Gastrocnemius medialis (tissue), 4 donors: ENCODE results near the gene IGF2BP2. TPM values are rescaled to one million over a fixed set of nuclear protein-coding genes. Genes with fewer than 3 reads are reported as not detected.

ENCODE experiments used
- ATAC-seq, 2 donors: fragments of 150-250 bp; one replicate each; pipeline ENCODE4 v1.9.1; 2016
- DNase-seq, 2 donors: peaks; one replicate each; pipeline ENCODE4 v3.0.0-alpha.2; 2019
- H3K27ac ChIP-seq, 4 donors: fragments of 200-600 bp; sonication (generic); 1 replicate in 1 of 4; 2 replicates in 3 of 4; pipeline ENCODE4 v1.5.1; 2016 to 2018; ENCODE audit warnings: mild to moderate bottlenecking in 2 of 4, moderate library complexity in 1 of 4
- H3K27me3 ChIP-seq, 3 donors: fragments of 200-600 bp; sonication (generic) in 2 of 3; 1 replicate in 1 of 3; 2 replicates in 2 of 3; pipeline versions ENCODE4 v1.5.1 to v1.6.0; 2016 to 2019; ENCODE audit warnings: mild to moderate bottlenecking in 1 of 3, moderate library complexity in 1 of 3
- H3K36me3 ChIP-seq, 2 donors: fragments of 200-600 bp; sonication (generic) in 1 of 2; one replicate each; pipeline ENCODE4 v1.5.1; 2017 to 2018
- H3K4me1 ChIP-seq, 2 donors: fragments of 200-600 bp; sonication (generic) in 1 of 2; one replicate each; pipeline ENCODE4 v1.5.1; 2016 to 2017; ENCODE audit warnings: mild to moderate bottlenecking in 2 of 2
- H3K4me3 ChIP-seq, 4 donors: fragments of 200-600 bp; sonication (generic) in 3 of 4; 1 replicate in 1 of 4; 2 replicates in 3 of 4; pipeline ENCODE4 v1.5.1; 2016 to 2019; ENCODE audit warnings: mild to moderate bottlenecking in 2 of 4
- H3K9me3 ChIP-seq, 3 donors: fragments of 200-600 bp; sonication (generic) in 2 of 3; 1 replicate in 1 of 3; 2 replicates in 2 of 3; pipeline ENCODE4 v1.5.1; 2016 to 2019
- POLR2A ChIP-seq, 2 donors: fragments of 450-650 bp; IDR thresholded peaks; one replicate each; pipeline ENCODE4 v1.6.1; 2017; ENCODE audit warnings: antibody characterized with exemption in 2 of 2, mild to moderate bottlenecking in 2 of 2, moderate library complexity in 2 of 2
- in situ Hi-C, 4 donors: fragments of 200-750 bp; cut with MboI; loops; one replicate each; pipeline versions ENCODE4 v1.15.0 to v1.8.0; 2017; ENCODE audit warnings: low sequenced_read_pairs in 4 of 4
- intact Hi-C: fragments of 100-400 bp; cut with DNase I; formaldehyde crosslinking; loops from one replicate; pipeline ENCODE4 v1.15.1; 2023; ENCODE audit warnings: low total_unique reads
- total RNA-seq, 4 donors: library from RNA; depleted of rRNA; stranded (reverse); fragments of >200 nt; gene quantifications; one replicate each; pipeline versions ENCODE4 v1.1.0 to v1.2.3, GENCODE V29; 2016
- TF ChIP-seq, protein P1 (sequence below), 5 experiments: fragments of 450-650 bp in 3 of 5; fragments of 200-600 bp in 2 of 5; sonication (generic) in 2 of 5; IDR thresholded peaks in 4 of 5; conservative IDR thresholded peaks in 1 of 5; 1 replicate in 4 of 5; 2 replicates in 1 of 5; pipeline ENCODE4 v1.5.1; 2016 to 2019; ENCODE audit warnings: antibody characterized with exemption in 5 of 5, mild to moderate bottlenecking in 3 of 5, moderate library complexity in 3 of 5

IGF2BP2 gene
- total RNA-seq, 4 donors from 2014 or later = 0.97 to 6.3 (median 1.7) TPM

DNA sequence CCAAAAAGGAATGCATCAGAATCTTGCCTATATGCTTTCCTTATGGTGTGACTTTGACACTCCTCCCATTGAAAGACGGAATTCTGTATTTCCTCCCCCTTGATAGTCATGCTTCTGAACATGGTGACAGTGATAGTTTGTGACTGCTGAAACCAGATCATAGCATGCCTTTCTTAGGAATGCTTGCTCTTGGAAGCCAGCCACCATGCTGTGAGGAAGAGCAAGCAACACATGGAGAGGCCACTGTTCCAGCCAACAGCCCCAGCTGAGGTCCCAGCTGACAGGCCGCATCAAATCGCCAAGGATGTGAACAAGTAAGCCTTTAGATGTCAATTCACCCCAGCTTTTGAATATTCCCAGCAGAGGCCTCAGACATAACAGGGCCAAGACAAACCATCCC, 100.1 kb downstream of the IGF2BP2 start:
- peak in 1 of 2 donors; percentile 54 for ATAC-seq
- in situ Hi-C loops = no loop called here
- H3K4me3 ChIP-seq = no peak overlapping the region
- H3K27ac ChIP-seq = no peak overlapping the region
- DNase-seq = peak in 1 of 2 donors; percentile 3
- no peaks in the 10 kb centered on the region for H3K27me3 ChIP-seq
- H3K4me1 ChIP-seq = no peaks in the 10 kb centered on the region
- no peak for TF ChIP-seq POLR2A (IDR thresholded peaks at IDR 0.05)
- TF ChIP-seq, protein P1, sequence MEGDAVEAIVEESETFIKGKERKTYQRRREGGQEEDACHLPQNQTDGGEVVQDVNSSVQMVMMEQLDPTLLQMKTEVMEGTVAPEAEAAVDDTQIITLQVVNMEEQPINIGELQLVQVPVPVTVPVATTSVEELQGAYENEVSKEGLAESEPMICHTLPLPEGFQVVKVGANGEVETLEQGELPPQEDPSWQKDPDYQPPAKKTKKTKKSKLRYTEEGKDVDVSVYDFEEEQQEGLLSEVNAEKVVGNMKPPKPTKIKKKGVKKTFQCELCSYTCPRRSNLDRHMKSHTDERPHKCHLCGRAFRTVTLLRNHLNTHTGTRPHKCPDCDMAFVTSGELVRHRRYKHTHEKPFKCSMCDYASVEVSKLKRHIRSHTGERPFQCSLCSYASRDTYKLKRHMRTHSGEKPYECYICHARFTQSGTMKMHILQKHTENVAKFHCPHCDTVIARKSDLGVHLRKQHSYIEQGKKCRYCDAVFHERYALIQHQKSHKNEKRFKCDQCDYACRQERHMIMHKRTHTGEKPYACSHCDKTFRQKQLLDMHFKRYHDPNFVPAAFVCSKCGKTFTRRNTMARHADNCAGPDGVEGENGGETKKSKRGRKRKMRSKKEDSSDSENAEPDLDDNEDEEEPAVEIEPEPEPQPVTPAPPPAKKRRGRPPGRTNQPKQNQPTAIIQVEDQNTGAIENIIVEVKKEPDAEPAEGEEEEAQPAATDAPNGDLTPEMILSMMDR (IDR thresholded peaks at IDR 0.05 in 4 of 5, conservative IDR thresholded peaks at IDR 0.05 in 1 of 5) = no peak
- H3K36me3 ChIP-seq = no peaks in the 10 kb centered on the region
- intact Hi-C loops = no loop called here
- H3K9me3 ChIP-seq = no peaks in the 10 kb centered on the region

DNA sequence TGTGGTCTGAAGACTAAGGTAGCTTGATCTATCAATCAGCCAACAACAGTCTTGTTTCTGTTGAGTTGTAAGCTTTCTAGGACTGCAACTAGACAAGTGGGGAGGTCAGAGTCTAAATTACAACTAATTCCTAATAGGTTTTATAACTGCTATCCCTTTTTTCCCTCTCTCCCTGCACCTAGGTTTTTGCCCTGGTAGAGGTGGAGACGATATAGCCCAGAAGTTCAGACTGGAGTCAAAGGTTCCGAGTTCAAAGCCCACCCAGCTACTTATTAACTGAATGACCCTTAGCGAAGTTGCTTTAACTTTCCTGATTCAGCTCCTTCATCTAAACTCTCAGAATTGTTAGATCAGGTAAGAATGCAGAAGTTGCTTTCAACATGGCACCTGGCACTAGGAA, 100.6 kb downstream of the IGF2BP2 start:
- Histone ChIP-seq H3K9me3 (no peaks in the 10 kb centered on the region), H3K4me1 (no peaks in the 10 kb centered on the region), H3K36me3 (no peaks in the 10 kb centered on the region), H3K27me3 (no peaks in the 10 kb centered on the region), H3K27ac (no peak overlapping the region), H3K4me3 (no peak overlapping the region)
- TF ChIP-seq, protein P1 (IDR thresholded peaks at IDR 0.05 in 4 of 5, conservative IDR thresholded peaks at IDR 0.05 in 1 of 5) = no peak
- no peak for TF ChIP-seq POLR2A (IDR thresholded peaks at IDR 0.05)
- DNase-seq (no peak), ATAC-seq (no peak)
- in situ Hi-C loops (no loop called here), intact Hi-C loops (no loop called here)

DNA sequence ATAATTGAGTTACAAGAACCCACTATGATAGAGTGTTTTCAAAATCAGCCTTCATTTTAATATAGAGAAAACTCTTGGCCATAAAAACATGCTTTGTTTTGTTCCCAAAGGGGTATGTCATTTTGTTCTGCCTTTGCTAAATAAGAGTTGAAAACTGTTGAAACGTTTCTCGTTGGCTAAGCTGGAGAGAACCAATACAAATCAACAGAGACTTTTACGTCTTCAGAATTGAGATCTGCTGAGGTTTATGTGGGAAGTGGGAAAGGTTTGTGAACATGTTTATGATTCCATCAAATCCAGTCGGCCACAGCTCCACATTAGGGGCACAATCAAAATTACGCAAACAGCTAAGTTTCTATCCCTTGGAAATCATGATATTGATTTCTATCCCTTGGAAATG, 102.0 kb downstream of the IGF2BP2 start:
- in situ Hi-C loops = no loop called here
- no peak overlapping the region for H3K4me3 ChIP-seq
- H3K9me3 ChIP-seq = no peaks in the 10 kb centered on the region
- no peak for TF ChIP-seq POLR2A (IDR thresholded peaks at IDR 0.05)
- TF ChIP-seq, protein P1 (IDR thresholded peaks at IDR 0.05 in 4 of 5, conservative IDR thresholded peaks at IDR 0.05 in 1 of 5) = no peak
- H3K36me3 ChIP-seq = no peaks in the 10 kb centered on the region
- DNase-seq = no peak
- H3K27ac ChIP-seq = no peak overlapping the region
- ATAC-seq = no peak
- H3K27me3 ChIP-seq = no peaks in the 10 kb centered on the region
- intact Hi-C loops = no loop called here
- H3K4me1 ChIP-seq = no peaks in the 10 kb centered on the region

DNA sequence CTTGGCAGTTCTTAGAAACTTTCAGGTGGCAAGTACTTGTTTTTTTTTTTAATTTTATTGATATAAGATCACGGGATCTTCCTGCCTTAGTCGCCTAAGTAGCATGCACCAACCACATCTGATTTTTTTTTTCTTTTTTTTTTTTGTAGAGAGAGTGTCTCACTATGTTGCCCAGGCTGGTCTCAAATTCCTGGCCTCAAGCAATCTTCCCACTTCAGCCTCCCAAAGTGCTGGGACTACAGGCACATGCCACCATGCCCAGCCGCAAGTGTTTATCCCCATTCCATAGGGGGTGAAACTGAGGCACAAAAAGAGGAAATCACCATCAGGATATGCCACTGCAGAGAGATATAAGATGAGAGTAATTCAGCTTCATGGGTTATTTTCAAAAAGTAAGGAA, 102.9 kb downstream of the IGF2BP2 start:
- no peak overlapping the region for H3K4me3 ChIP-seq
- in situ Hi-C loops (no loop called here), intact Hi-C loops (no loop called here)
- no peaks in the 10 kb centered on the region for H3K27me3 ChIP-seq
- no peaks in the 10 kb centered on the region for H3K36me3 ChIP-seq
- DNase-seq = no peak
- no peak overlapping the region for H3K27ac ChIP-seq
- ATAC-seq = no peak
- TF ChIP-seq POLR2A (IDR thresholded peaks at IDR 0.05) = no peak
- TF ChIP-seq, protein P1 (IDR thresholded peaks at IDR 0.05 in 4 of 5, conservative IDR thresholded peaks at IDR 0.05 in 1 of 5) = no peak
- H3K4me1 ChIP-seq = no peaks in the 10 kb centered on the region
- no peaks in the 10 kb centered on the region for H3K9me3 ChIP-seq

DNA sequence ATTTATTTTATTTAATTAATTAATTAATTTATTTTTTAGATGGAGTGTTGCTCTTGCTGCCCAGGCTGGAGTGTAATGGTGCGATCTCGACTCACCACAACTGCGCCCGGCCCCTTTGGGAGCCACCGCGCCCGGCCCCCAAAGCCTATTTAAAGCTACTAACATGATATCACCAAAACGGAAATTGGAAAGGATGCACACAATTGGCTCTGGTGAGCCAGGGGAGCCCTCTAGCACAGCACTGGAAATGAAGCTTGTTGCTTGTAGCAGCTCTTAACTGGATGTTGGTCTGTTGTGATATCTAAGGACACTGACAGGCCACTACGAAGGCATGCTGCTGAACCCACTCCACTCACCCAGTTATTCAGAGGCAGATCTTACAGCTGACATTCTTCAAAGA, 104.5 kb downstream of the IGF2BP2 start:
- no peak for ATAC-seq

More for the DNA sequence above, 104.5 kb downstream of the IGF2BP2 start:
- intact Hi-C loops (no loop called here), in situ Hi-C loops (no loop called here)
- no peak overlapping the region for H3K27ac ChIP-seq
- TF ChIP-seq, protein P1 (IDR thresholded peaks at IDR 0.05 in 4 of 5, conservative IDR thresholded peaks at IDR 0.05 in 1 of 5) = no peak
- no peak for TF ChIP-seq POLR2A (IDR thresholded peaks at IDR 0.05)
- no peak overlapping the region for H3K4me3 ChIP-seq
- H3K27me3 ChIP-seq = no peaks in the 10 kb centered on the region
- no peak for DNase-seq
- H3K36me3 ChIP-seq = no peaks in the 10 kb centered on the region
- H3K9me3 ChIP-seq = no peaks in the 10 kb centered on the region
- H3K4me1 ChIP-seq = no peaks in the 10 kb centered on the region
